ENCODE data around the gene FTCD. TPM values are rescaled to one million over a fixed set of nuclear protein-coding genes. Genes with fewer than 3 reads are reported as not detected.

Gene FTCD
- total and polyA plus RNA-seq, 12 donors, result 0.14 to 4.4 (median 1.1) TPM

DNA sequence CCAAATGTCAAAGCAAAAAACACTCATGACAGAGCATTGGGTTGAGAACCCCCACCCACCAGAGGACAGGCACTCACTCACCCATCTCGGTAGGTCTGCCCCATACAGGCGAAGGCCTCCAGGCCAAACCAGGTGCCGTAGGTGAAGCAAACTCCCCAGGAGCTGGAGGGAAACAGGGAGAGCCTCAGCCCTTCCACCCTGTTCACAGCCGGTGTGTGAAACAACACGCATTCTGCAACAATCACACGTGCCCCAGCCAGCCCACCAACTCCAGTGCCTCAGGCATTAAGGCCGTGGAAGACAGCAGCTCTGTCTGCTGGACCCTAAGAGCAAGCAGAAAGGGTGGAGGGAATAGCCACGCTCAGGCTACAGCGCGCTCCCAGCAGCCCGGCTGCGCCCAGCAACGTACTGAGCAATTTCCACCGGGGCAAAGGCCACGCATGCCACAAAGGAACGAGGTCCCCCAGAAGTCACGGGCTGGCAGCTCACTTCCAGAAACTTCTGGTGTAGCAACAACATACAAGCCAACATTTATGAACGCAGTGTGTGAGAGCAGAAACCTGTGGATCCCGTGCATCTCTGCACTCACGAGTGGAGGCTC, 40.3 kb upstream of the FTCD start:
- ATAC-seq, result no peak
- 93 to 94% methylated on average over 20 of the region's 20 CpGs for WGBS, 2 donors
- no peak overlapping the region for H3K4me3 ChIP-seq
- TF ChIP-seq CTCF (IDR thresholded peaks at IDR 0.05), result no peak
- H3K9me3 ChIP-seq, result no peaks in the 10 kb centered on the region
- intact Hi-C loops (cut with DNase I), result loop anchor here in 1 of 10 donors (10.0 kb wide), 1 partner anchor 79 kb away; no protein-coding TSS in a partner anchor
- no peaks in the 10 kb centered on the region for H3K27me3 ChIP-seq
- H3K27ac ChIP-seq, result no peak overlapping the region
- peaks cover 0 to 95% (median 29%) of the 10 kb centered on the region in 9 donors for H3K36me3 ChIP-seq
- no peak for DNase-seq
- peaks cover 0 to 8% (median 0%) of the 10 kb centered on the region in 9 donors for H3K4me1 ChIP-seq

GRCh38 chr21:46194374-46195334, 39.3 kb upstream of the FTCD start:
- Histone ChIP-seq H3K4me1 (peaks cover under 1 to 15% (median 3%) of the 10 kb centered on the region in 9 donors), H3K9me3 (no peaks in the 10 kb centered on the region), H3K4me3 (no peak overlapping the region), H3K27ac (no peak overlapping the region), H3K36me3 (peaks cover 0 to 93% (median 26%) of the 10 kb centered on the region in 9 donors), H3K27me3 (no peaks in the 10 kb centered on the region)
- no peak for TF ChIP-seq CTCF (IDR thresholded peaks at IDR 0.05)
- ATAC-seq (peak in 1 of 8 donors; percentile 18), DNase-seq (no peak)
- intact Hi-C loops (cut with DNase I), result loop anchor here in 1 of 10 donors (10.0 kb wide), 1 partner anchor 80 kb away; no protein-coding TSS in a partner anchor
- WGBS, 2 donors, result 91 to 94% methylated on average over 34 of the region's 34 CpGs

- no peak for DNase-seq
- Histone ChIP-seq H3K36me3 (peaks cover 0 to 90% (median 21%) of the 10 kb centered on the region in 9 donors), H3K27me3 (no peaks in the 10 kb centered on the region), H3K27ac (no peak overlapping the region), H3K4me3 (no peak overlapping the region), H3K9me3 (no peaks in the 10 kb centered on the region), H3K4me1 (peaks cover 8 to 23% (median 10%) of the 10 kb centered on the region in 9 donors)
- ATAC-seq, result no peak
- no peak for TF ChIP-seq CTCF (IDR thresholded peaks at IDR 0.05)
- intact Hi-C loops (cut with DNase I), result loop anchor here in 1 of 10 donors (10.0 kb wide), 1 partner anchor 81 kb away; no protein-coding TSS in a partner anchor
- WGBS, 2 donors, result 93 to 95% methylated on average over 10 of the region's 10 CpGs
Measured at GRCh38 chr21:46193829-46194373, 38.5 kb upstream of the FTCD start.
